B cell (primary cell): ENCODE data around the gene TNPO2. TPM values are rescaled to one million over a fixed set of nuclear protein-coding genes. Genes with fewer than 3 reads are reported as not detected.
"Not testable (repeated sequence)": the region's sequence is repeated elsewhere in the genome, so short reads cannot be mapped to it uniquely, and the experiment has no call there.

Experiments used
- ATAC-seq: fragments of 200-7000 bp; cut with Tn5 transposase; one replicate; pipeline ENCODE4 v1.10.0; 2021; ENCODE audit warnings: low read depth, mild to moderate bottlenecking, moderate number of reproducible peaks, moderate library complexity
- CTCF ChIA-PET: fragments of 350-600 bp; sonication (Branson Sonifier 250); formaldehyde crosslinking; loops from one replicate; lab custom pipeline; 2021; ENCODE audit warnings: antibody characterized with exemption, inconsistent platforms; lab: Charles Lee
- POLR2A ChIA-PET: fragments of 350-600 bp; sonication (Branson Sonifier 250); formaldehyde crosslinking; loops from one replicate; lab custom pipeline; 2021; ENCODE audit warnings: antibody characterized with exemption; lab: Charles Lee
- DNase-seq: peaks from one replicate; pipeline ENCODE4 v3.0.0; 2013
- H2AFZ ChIP-seq: 2 replicates; pipeline ENCODE4 v1.6.1; 2012; ENCODE audit warnings: mild to moderate bottlenecking, low read depth, low read length; ENCODE audit not compliant: insufficient read depth, poor library complexity, severe bottlenecking
- H3K27ac ChIP-seq, 2 donors: 1 replicate in 1 of 2; 2 replicates in 1 of 2; pipeline ENCODE4 v1.5.1; 2012 to 2013; ENCODE audit warnings: low read length in 2 of 2, mild to moderate bottlenecking in 2 of 2, moderate library complexity in 1 of 2
- H3K27me3 ChIP-seq, 4 experiments: fragments of 200-600 bp in 1 of 4; sonication (generic) in 1 of 4; replicated peaks in 1 of 4; 1 replicate in 2 of 4; 2 replicates in 2 of 4; pipeline versions ENCODE4 v1.6.1 to v1.7.0; 2013 to 2016; ENCODE audit warnings: low read length in 3 of 4, mild to moderate bottlenecking in 2 of 4, mixed read lengths in 1 of 4, moderate library complexity in 1 of 4; ENCODE audit not compliant: insufficient read depth in 4 of 4, control insufficient read depth in 3 of 4; ENCODE audit errors: control extremely low read depth in 1 of 4
- H3K36me3 ChIP-seq, 2 experiments: replicated peaks in 1 of 2; 1 replicate in 1 of 2; 2 replicates in 1 of 2; pipeline versions ENCODE4 v1.6.1 to v1.7.1; 2013; ENCODE audit warnings: low read length in 1 of 2; ENCODE audit not compliant: insufficient read depth in 2 of 2, control insufficient read depth in 1 of 2; ENCODE audit errors: control extremely low read depth in 1 of 2, extremely low read depth in 1 of 2
- H3K4me1 ChIP-seq, 2 donors: fragments of 200-600 bp in 1 of 2; sonication (generic) in 1 of 2; 1 replicate in 1 of 2; 2 replicates in 1 of 2; pipeline versions ENCODE4 v1.5.1 to v1.6.1; 2013 to 2017; ENCODE audit warnings: low read length in 2 of 2; ENCODE audit not compliant: control insufficient read depth in 2 of 2, insufficient read depth in 2 of 2
- H3K4me2 ChIP-seq: replicated peaks from 2 replicates; pipeline ENCODE3; 2012; ENCODE audit warnings: mild to moderate bottlenecking, low read depth, low read length; ENCODE audit not compliant: poor library complexity, severe bottlenecking
- H3K4me3 ChIP-seq, 5 experiments: fragments of 200-600 bp in 1 of 5; sonication (generic) in 1 of 5; 1 replicate in 3 of 5; 2 replicates in 2 of 5; pipeline versions ENCODE4 v1.5.1 to v1.7.0; 2011 to 2016; ENCODE audit warnings: low read length in 4 of 5, mild to moderate bottlenecking in 4 of 5, low read depth in 2 of 5, control low read depth in 1 of 5, moderate library complexity in 1 of 5; ENCODE audit not compliant: insufficient read depth in 1 of 5; ENCODE audit errors: control extremely low read depth in 1 of 5, extremely low read depth in 1 of 5
- H3K79me2 ChIP-seq: fragments of 200-600 bp; sonication (generic); one replicate; pipeline ENCODE4 v1.6.0; 2016; ENCODE audit warnings: low read length; ENCODE audit not compliant: control insufficient read depth, insufficient read depth
- H3K9ac ChIP-seq: fragments of 200-600 bp; sonication (generic); 2 replicates; pipeline ENCODE4 v1.6.1; 2017; ENCODE audit warnings: mild to moderate bottlenecking, low read length, moderate library complexity
- H3K9me3 ChIP-seq, 3 donors: one replicate each; pipeline versions ENCODE4 v1.6.1 to v1.7.1; 2013; ENCODE audit warnings: low read length in 2 of 3; ENCODE audit not compliant: control insufficient read depth in 2 of 3, insufficient read depth in 1 of 3; ENCODE audit errors: control extremely low read depth in 1 of 3
- H4K20me1 ChIP-seq: 2 replicates; pipeline ENCODE4 v1.6.0; 2012; ENCODE audit warnings: mild to moderate bottlenecking, low read length; ENCODE audit not compliant: insufficient read depth, control insufficient read depth, poor library complexity, severe bottlenecking
- H3K27ac Mint-ChIP-seq: one replicate; pipeline ENCODE4 v1.8.0; 2021; ENCODE audit warnings: mixed read lengths
- H3K27me3 Mint-ChIP-seq: one replicate; pipeline ENCODE4 v1.8.0; 2021; ENCODE audit warnings: mixed read lengths
- H3K4me1 Mint-ChIP-seq: one replicate; pipeline ENCODE4 v1.8.0; 2021; ENCODE audit warnings: mixed read lengths
- H3K4me3 Mint-ChIP-seq: one replicate; pipeline ENCODE4 v1.8.0; 2021; ENCODE audit warnings: mixed read lengths
- H3K9me3 Mint-ChIP-seq: one replicate; pipeline ENCODE4 v1.8.0; 2022; ENCODE audit warnings: mixed read lengths; ENCODE audit not compliant: insufficient read depth
- EZH2 ChIP-seq: IDR thresholded peaks from 2 replicates; pipeline ENCODE4 v1.6.1; 2012; ENCODE audit warnings: borderline replicate concordance, low read depth, mild to moderate bottlenecking, moderate library complexity, low read length; ENCODE audit not compliant: insufficient read depth, poor library complexity, severe bottlenecking
- WGBS: methylation state at CpG from one replicate; pipeline ENCODE4 v1.1.5; 2013; ENCODE audit warnings: missing lambda C conversion rate; ENCODE audit not compliant: insufficient coverage; 5-methylcytosine and 5-hydroxymethylcytosine counted together
- intact Hi-C: fragments of 100-400 bp; cut with micrococcal nuclease; formaldehyde crosslinking; loops from one replicate; pipeline ENCODE4 v1.10.0; 2022
- polyA plus RNA-seq: library from polyadenylated mRNA; depleted of rRNA; stranded (reverse); fragments of >200 nt; gene quantifications from 2 replicates; pipeline ENCODE4 v1.2.3, GENCODE V29; 2012
- total RNA-seq, 2 donors: library from RNA; stranded (reverse); fragments of 120-200 nt in 1 of 2; gene quantifications; 1 replicate in 1 of 2; 2 replicates in 1 of 2; pipeline versions ENCODE4 v1.2.3 to v1.2.4, GENCODE V29; 2013 to 2022
- TF ChIP-seq, protein P1 (sequence below): fragments of 200-600 bp; IDR thresholded peaks from one replicate; pipeline ENCODE4 v1.8.0; 2022; ENCODE audit warnings: antibody characterized with exemption, mild to moderate bottlenecking

Gene TNPO2
- total and polyA plus RNA-seq, 2 donors (not counting 1 experiment from before 2014, with no cell fraction given) = 73.7 to 85.6 TPM

DNA sequence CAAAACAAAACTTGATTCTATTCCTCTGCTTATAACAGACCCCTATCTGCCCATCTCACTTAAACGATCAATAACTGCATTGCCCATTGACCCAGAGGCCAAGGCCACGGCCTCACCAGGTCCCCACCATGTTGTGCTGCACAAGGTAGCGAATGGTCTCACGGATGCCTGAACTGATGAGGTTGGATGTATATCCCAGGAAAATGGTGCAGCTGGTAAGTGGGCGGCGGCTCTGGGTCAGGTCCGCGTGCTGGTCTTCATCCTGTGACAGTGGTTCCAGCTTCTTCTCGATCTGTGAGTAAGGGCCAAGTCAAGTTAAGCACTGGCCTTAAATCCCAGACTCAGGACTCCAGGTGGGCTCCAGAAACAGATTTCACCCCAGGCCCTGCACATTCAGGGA lies 43.7 kb downstream of the TNPO2 start:
- Mint-ChIP-seq H3K4me3 (peak overlapping the region; percentile 50), H3K27ac (no peak overlapping the region)

DNA sequence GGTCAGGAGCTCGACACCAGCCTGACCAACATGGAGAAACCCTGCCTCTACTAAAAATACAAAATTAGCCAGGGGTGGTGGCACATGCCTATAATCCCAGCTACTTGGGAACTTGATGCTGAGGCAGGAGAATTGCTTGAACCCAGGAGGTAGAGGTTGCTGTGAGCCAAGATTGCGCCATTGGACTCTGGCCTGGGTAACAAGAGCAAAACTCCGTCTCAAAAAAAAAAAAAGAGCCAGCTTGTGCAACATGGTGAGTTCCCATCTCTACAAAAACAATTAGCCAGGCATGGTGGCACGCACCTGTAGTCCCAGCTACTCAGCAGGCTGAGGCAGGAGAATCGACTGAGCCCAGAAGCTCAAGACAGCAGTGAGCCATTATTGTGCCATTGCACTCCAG lies 45.7 kb downstream of the TNPO2 start:
- H3K36me3 ChIP-seq = peaks cover 6 to 57% of the 10 kb centered on the region in 2 experiments
- CTCF ChIA-PET = interaction anchor here (0.6 to 4.6 kb wide), 14 partner anchors 9 to 807 kb away, joined by 3 to 30 read pairs (median 8); partner anchors contain the start of genes FBXW9, MAN2B1, TNPO2 and WDR83
- intact Hi-C loops = not testable (repeated sequence)

More for the DNA sequence above, 43.7 kb downstream of the TNPO2 start:
- H3K27ac ChIP-seq = peak overlapping the region in 1 of 2 donors; percentile 30
- ChIA-PET CTCF (interaction anchor here (0.8 to 4.6 kb wide), 4 partner anchors 9 to 167 kb away, joined by 3 to 30 read pairs (median 14); no protein-coding TSS in a partner anchor), POLR2A (interaction anchor here (1.1 to 1.9 kb wide), 2 partner anchors 14 to 110 kb away, joined by 4 to 6 read pairs; partner anchors contain the start of genes MAN2B1 and WDR83)
- TF ChIP-seq EZH2 = no peak
- TF ChIP-seq, protein P1, sequence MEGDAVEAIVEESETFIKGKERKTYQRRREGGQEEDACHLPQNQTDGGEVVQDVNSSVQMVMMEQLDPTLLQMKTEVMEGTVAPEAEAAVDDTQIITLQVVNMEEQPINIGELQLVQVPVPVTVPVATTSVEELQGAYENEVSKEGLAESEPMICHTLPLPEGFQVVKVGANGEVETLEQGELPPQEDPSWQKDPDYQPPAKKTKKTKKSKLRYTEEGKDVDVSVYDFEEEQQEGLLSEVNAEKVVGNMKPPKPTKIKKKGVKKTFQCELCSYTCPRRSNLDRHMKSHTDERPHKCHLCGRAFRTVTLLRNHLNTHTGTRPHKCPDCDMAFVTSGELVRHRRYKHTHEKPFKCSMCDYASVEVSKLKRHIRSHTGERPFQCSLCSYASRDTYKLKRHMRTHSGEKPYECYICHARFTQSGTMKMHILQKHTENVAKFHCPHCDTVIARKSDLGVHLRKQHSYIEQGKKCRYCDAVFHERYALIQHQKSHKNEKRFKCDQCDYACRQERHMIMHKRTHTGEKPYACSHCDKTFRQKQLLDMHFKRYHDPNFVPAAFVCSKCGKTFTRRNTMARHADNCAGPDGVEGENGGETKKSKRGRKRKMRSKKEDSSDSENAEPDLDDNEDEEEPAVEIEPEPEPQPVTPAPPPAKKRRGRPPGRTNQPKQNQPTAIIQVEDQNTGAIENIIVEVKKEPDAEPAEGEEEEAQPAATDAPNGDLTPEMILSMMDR = no peak
- H3K9me3 ChIP-seq = no peaks in the 10 kb centered on the region
- no peaks in the 10 kb centered on the region for H3K27me3 ChIP-seq
- peaks cover 26% of the 10 kb centered on the region for H3K4me1 Mint-ChIP-seq
- peaks cover 44% of the 10 kb centered on the region for H3K79me2 ChIP-seq
- peaks cover 9 to 18% of the 10 kb centered on the region in 2 donors for H3K4me1 ChIP-seq
- ATAC-seq (no peak), DNase-seq (peak; percentile 23)
- H3K9me3 Mint-ChIP-seq = no peaks in the 10 kb centered on the region
- peak overlapping the region; percentile 1 for H3K4me2 ChIP-seq
- intact Hi-C loops = no loop called here
- no peak overlapping the region for H2AFZ ChIP-seq
- H3K9ac ChIP-seq = no peak overlapping the region
- no peak overlapping the region for H3K4me3 ChIP-seq
- H4K20me1 ChIP-seq = peaks cover 40% of the 10 kb centered on the region
- no peaks in the 10 kb centered on the region for H3K27me3 Mint-ChIP-seq
- WGBS = 96% methylated on average over 8 of the region's 9 CpGs
- H3K36me3 ChIP-seq = peaks cover 5 to 46% of the 10 kb centered on the region in 2 experiments

More for the DNA sequence above, 45.7 kb downstream of the TNPO2 start:
- DNase-seq, H3K9ac ChIP-seq, H3K4me3 Mint-ChIP-seq, H3K27me3 Mint-ChIP-seq, H2AFZ ChIP-seq, H3K27ac Mint-ChIP-seq, H3K9me3 ChIP-seq, H3K27me3 ChIP-seq, H3K27ac ChIP-seq, H3K4me2 ChIP-seq, ATAC-seq, H3K4me3 ChIP-seq, H3K9me3 Mint-ChIP-seq: not testable (repeated sequence)
- H3K4me1 ChIP-seq = peaks cover 9 to 18% of the 10 kb centered on the region in 2 donors
- H4K20me1 ChIP-seq = peaks cover 52% of the 10 kb centered on the region
- WGBS = 97% methylated on average over 5 of the region's 5 CpGs
- peaks cover 51% of the 10 kb centered on the region for H3K79me2 ChIP-seq
- peaks cover 26% of the 10 kb centered on the region for H3K4me1 Mint-ChIP-seq
- POLR2A ChIA-PET = interaction anchor here (0.7 to 1.2 kb wide), 2 partner anchors 106 to 181 kb away, joined by 3 read pairs; no protein-coding TSS in a partner anchor
